CD4-positive, CD25-positive, alpha-beta regulatory T cell (primary cell): ENCODE data around the gene OR56B4. TPM values are rescaled to one million over a fixed set of nuclear protein-coding genes. Genes with fewer than 3 reads are reported as not detected.
"Not testable (repeated sequence)": the region's sequence is repeated elsewhere in the genome, so short reads cannot be mapped to it uniquely, and the experiment has no call there.

Source experiments
- ATAC-seq, 2 donors: fragments of 150-1000 bp; cut with Tn5 transposase; one replicate each; pipeline ENCODE4 v1.10.0; 2021; ENCODE audit warnings: low read depth in 2 of 2, moderate number of reproducible peaks in 2 of 2, moderate library complexity in 1 of 2
- DNase-seq, 3 donors: peaks; one replicate each; pipeline versions ENCODE4 v3.0.0 to v3.0.0-alpha.2; 2012 to 2022; ENCODE audit warnings: mixed read lengths in 1 of 3
- H3K27ac ChIP-seq: one replicate; pipeline ENCODE4 v1.7.0; 2013; ENCODE audit warnings: mild to moderate bottlenecking, low read length; ENCODE audit not compliant: insufficient read depth, poor library complexity, severe bottlenecking
- H3K27me3 ChIP-seq: one replicate; pipeline ENCODE4 v1.7.0; 2013; ENCODE audit warnings: low read length; ENCODE audit not compliant: control insufficient read depth, insufficient read depth
- H3K36me3 ChIP-seq: one replicate; pipeline ENCODE4 v1.7.0; 2013; ENCODE audit warnings: mild to moderate bottlenecking, low read length, moderate library complexity; ENCODE audit not compliant: control insufficient read depth, insufficient read depth
- H3K4me1 ChIP-seq: 2 replicates; pipeline ENCODE4 v1.7.0; 2013; ENCODE audit warnings: mild to moderate bottlenecking, low read length; ENCODE audit not compliant: insufficient read depth, control insufficient read depth, poor library complexity, severe bottlenecking
- H3K4me3 ChIP-seq: one replicate; pipeline ENCODE4 v1.7.0; 2013; ENCODE audit warnings: low read depth, mild to moderate bottlenecking, low read length, moderate library complexity
- H3K9me3 ChIP-seq, 2 experiments: 1 replicate in 1 of 2; 2 replicates in 1 of 2; pipeline ENCODE4 v1.7.0; 2013; ENCODE audit warnings: low read length in 2 of 2, mild to moderate bottlenecking in 1 of 2, moderate library complexity in 1 of 2; ENCODE audit not compliant: control insufficient read depth in 2 of 2
- H3K27ac Mint-ChIP-seq, 3 donors: one replicate each; pipeline ENCODE4 v1.8.0; 2020 to 2022; ENCODE audit warnings: mild to moderate bottlenecking in 3 of 3, mixed read lengths in 3 of 3, moderate library complexity in 2 of 3
- H3K27me3 Mint-ChIP-seq: one replicate; pipeline ENCODE4 v1.8.0; 2022; ENCODE audit warnings: mild to moderate bottlenecking, mixed read lengths
- H3K36me3 Mint-ChIP-seq: one replicate; pipeline ENCODE4 v1.8.0; 2020; ENCODE audit warnings: mixed read lengths
- H3K4me1 Mint-ChIP-seq, 4 donors: one replicate each; pipeline ENCODE4 v1.8.0; 2020 to 2022; ENCODE audit warnings: mixed read lengths in 4 of 4, mild to moderate bottlenecking in 1 of 4
- H3K4me3 Mint-ChIP-seq, 4 donors: one replicate each; pipeline ENCODE4 v1.8.0; 2020 to 2022; ENCODE audit warnings: mild to moderate bottlenecking in 4 of 4, mixed read lengths in 4 of 4, moderate library complexity in 3 of 4
- H3K9me3 Mint-ChIP-seq, 7 donors: one replicate each; pipeline ENCODE4 v1.8.0; 2020 to 2022; ENCODE audit warnings: mixed read lengths in 7 of 7, mild to moderate bottlenecking in 3 of 7, moderate library complexity in 2 of 7
- polyA plus RNA-seq, 4 donors: library from polyadenylated mRNA; unstranded; fragments of 300-500 nt; fragmentation: Illumina TruSeq; gene quantifications; one replicate each; pipeline ENCODE4 v1.2.3, GENCODE V29; 2021
- total RNA-seq: library from RNA; stranded (reverse); gene quantifications from one replicate; pipeline ENCODE4 v1.2.3, GENCODE V29; 2022

The OR56B4 gene
- total and polyA plus RNA-seq, 5 donors from 2014 or later = 0.22 TPM; not detected in 4

- ATAC-seq = no peak
- H3K27ac ChIP-seq = no peak overlapping the region
- no peaks in the 10 kb centered on the region for H3K4me1 ChIP-seq
- H3K9me3 ChIP-seq = no peaks in the 10 kb centered on the region
- no peak overlapping the region for H3K4me3 ChIP-seq
- Mint-ChIP-seq H3K36me3 (no peaks in the 10 kb centered on the region), H3K4me3 (no peak overlapping the region), H3K4me1 (no peaks in the 10 kb centered on the region), H3K27ac (no peak overlapping the region), H3K27me3 (peaks cover 12% of the 10 kb centered on the region), H3K9me3 (peaks cover 0 to 1% (median 0%) of the 10 kb centered on the region in 7 donors)
- no peaks in the 10 kb centered on the region for H3K27me3 ChIP-seq
- DNase-seq = no peak
- H3K36me3 ChIP-seq = no peaks in the 10 kb centered on the region
Observed at GRCh38 chr11:6124245-6124644, 16.8 kb downstream of the OR56B4 start.

DNA sequence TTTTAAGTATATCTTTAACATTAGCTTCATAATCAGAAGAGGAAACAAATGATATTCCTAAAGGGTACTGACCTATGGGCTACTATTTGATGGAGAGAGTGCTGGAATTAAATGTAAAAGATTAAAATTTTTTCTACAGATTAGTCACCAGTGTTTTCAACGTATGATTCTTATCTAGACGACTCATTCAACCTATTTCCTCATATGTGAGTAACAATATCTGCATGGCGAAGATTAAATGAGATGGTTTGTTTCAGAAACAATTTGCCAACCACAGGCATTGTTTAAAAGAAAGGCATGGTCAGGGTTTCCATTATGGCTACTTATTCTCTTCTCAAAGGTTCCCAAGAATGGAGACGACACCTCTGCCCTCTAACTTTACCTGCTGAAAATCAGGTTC is 20.4 kb downstream of the OR56B4 start:
- Histone ChIP-seq H3K4me3 (no peak overlapping the region), H3K36me3 (no peaks in the 10 kb centered on the region), H3K4me1 (no peaks in the 10 kb centered on the region), H3K27me3 (no peaks in the 10 kb centered on the region), H3K27ac (no peak overlapping the region), H3K9me3 (no peaks in the 10 kb centered on the region)
- Mint-ChIP-seq H3K9me3 (peaks cover 0 to 1% (median 0%) of the 10 kb centered on the region in 7 donors), H3K27me3 (peaks cover 15% of the 10 kb centered on the region), H3K4me3 (no peak overlapping the region), H3K36me3 (no peaks in the 10 kb centered on the region), H3K4me1 (no peaks in the 10 kb centered on the region), H3K27ac (no peak overlapping the region)
- DNase-seq = no peak
- ATAC-seq = no peak

GRCh38 chr11:6129011-6129410 is 21.5 kb downstream of the OR56B4 start:
- no peaks in the 10 kb centered on the region for H3K36me3 Mint-ChIP-seq
- H3K27ac Mint-ChIP-seq = no peak overlapping the region
- no peak for ATAC-seq
- peaks cover 11% of the 10 kb centered on the region for H3K27me3 Mint-ChIP-seq
- no peaks in the 10 kb centered on the region for H3K36me3 ChIP-seq
- peaks cover 0 to 1% (median 0%) of the 10 kb centered on the region in 7 donors for H3K9me3 Mint-ChIP-seq
- H3K27me3 ChIP-seq = no peaks in the 10 kb centered on the region
- no peak for DNase-seq
- no peak overlapping the region for H3K4me3 ChIP-seq
- H3K4me1 ChIP-seq = no peaks in the 10 kb centered on the region
- no peaks in the 10 kb centered on the region for H3K4me1 Mint-ChIP-seq
- no peak overlapping the region for H3K4me3 Mint-ChIP-seq
- H3K27ac ChIP-seq = no peak overlapping the region
- no peaks in the 10 kb centered on the region for H3K9me3 ChIP-seq

- no peak overlapping the region for H3K27ac Mint-ChIP-seq
- H3K4me1 ChIP-seq = no peaks in the 10 kb centered on the region
- H3K27me3 Mint-ChIP-seq = peaks cover 12% of the 10 kb centered on the region
- H3K27me3 ChIP-seq = peaks cover 2% of the 10 kb centered on the region
- no peak overlapping the region for H3K27ac ChIP-seq
- H3K9me3 Mint-ChIP-seq = peaks cover 0 to 2% (median 0%) of the 10 kb centered on the region in 7 donors
- DNase-seq (no peak), ATAC-seq (no peak)
- H3K4me3 Mint-ChIP-seq = no peak overlapping the region
- no peak overlapping the region for H3K4me3 ChIP-seq
- H3K4me1 Mint-ChIP-seq = no peaks in the 10 kb centered on the region
- H3K9me3 ChIP-seq = no peaks in the 10 kb centered on the region
- H3K36me3 Mint-ChIP-seq = no peaks in the 10 kb centered on the region
- no peaks in the 10 kb centered on the region for H3K36me3 ChIP-seq
Observed at GRCh38 chr11:6129635-6130034, 22.2 kb downstream of the OR56B4 start.

DNA sequence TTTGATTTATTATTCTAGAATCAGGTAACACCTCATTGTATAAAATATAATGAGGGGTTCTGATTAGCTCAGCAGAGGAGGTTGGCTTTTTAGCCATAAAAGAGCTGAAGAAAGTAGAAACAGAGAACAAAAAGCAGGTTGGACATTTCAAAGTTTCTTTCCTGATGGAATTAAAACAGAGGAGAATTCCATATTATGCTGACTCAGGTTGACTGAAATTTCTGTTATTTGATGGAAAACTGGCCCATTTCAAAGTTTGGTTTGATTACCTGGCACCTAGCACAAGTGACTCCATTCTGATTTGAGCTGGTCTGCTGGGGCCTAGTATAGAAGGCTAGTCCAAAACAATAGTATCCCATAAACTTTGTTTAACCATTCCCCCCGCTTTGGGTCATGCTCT is 24.9 kb downstream of the OR56B4 start:
- Histone ChIP-seq H3K4me1 (no peaks in the 10 kb centered on the region), H3K4me3 (no peak overlapping the region), H3K9me3 (no peaks in the 10 kb centered on the region), H3K27me3 (peaks cover 5% of the 10 kb centered on the region), H3K27ac (no peak overlapping the region), H3K36me3 (no peaks in the 10 kb centered on the region)
- DNase-seq = no peak
- H3K4me1 Mint-ChIP-seq = no peaks in the 10 kb centered on the region
- H3K4me3 Mint-ChIP-seq = no peak overlapping the region
- H3K27me3 Mint-ChIP-seq = peaks cover 15% of the 10 kb centered on the region
- no peak for ATAC-seq
- H3K36me3 Mint-ChIP-seq = no peaks in the 10 kb centered on the region
- H3K27ac Mint-ChIP-seq = no peak overlapping the region
- H3K9me3 Mint-ChIP-seq = peaks cover 0 to 5% (median 0%) of the 10 kb centered on the region in 7 donors

- not testable (repeated sequence) for H3K9me3 Mint-ChIP-seq, H3K4me3 Mint-ChIP-seq, H3K4me1 Mint-ChIP-seq, H3K36me3 Mint-ChIP-seq, DNase-seq, H3K27me3 Mint-ChIP-seq, H3K27me3 ChIP-seq, H3K4me3 ChIP-seq, H3K36me3 ChIP-seq, H3K4me1 ChIP-seq, H3K9me3 ChIP-seq, ATAC-seq, H3K27ac ChIP-seq, H3K27ac Mint-ChIP-seq
Observed at GRCh38 chr11:6135936-6136335, 28.5 kb downstream of the OR56B4 start.

GRCh38 chr11:6142936-6143335 is 35.5 kb downstream of the OR56B4 start:
- no peak overlapping the region for H3K4me3 ChIP-seq
- no peaks in the 10 kb centered on the region for H3K27me3 ChIP-seq
- H3K4me1 ChIP-seq = no peaks in the 10 kb centered on the region
- no peaks in the 10 kb centered on the region for H3K36me3 Mint-ChIP-seq
- H3K27ac ChIP-seq = no peak overlapping the region
- no peak overlapping the region for H3K27ac Mint-ChIP-seq
- no peak overlapping the region for H3K4me3 Mint-ChIP-seq
- DNase-seq (no peak), ATAC-seq (no peak)
- no peaks in the 10 kb centered on the region for H3K36me3 ChIP-seq
- no peaks in the 10 kb centered on the region for H3K4me1 Mint-ChIP-seq
- peaks cover 0 to 2% (median 0%) of the 10 kb centered on the region in 7 donors for H3K9me3 Mint-ChIP-seq
- peaks cover 11% of the 10 kb centered on the region for H3K27me3 Mint-ChIP-seq
- no peaks in the 10 kb centered on the region for H3K9me3 ChIP-seq

DNA sequence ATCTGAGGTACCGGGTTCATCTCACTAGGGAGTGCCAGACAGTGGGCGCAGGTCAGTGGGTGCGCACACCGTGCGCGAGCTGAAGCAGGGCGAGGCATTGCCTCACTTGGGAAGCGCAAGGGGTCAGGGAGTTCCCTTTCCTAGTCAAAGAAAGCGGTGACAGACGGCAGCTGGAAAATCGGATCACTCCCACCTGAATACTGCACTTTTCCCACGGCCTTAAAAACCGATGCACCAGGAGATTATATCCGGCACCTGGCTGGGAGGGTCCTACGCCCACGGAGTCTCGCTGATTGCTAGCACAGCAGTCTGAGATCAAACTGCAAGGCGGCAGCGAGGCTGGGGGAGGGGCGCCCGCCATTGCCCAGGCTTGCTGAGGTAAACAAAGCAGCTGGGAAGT is 36.3 kb downstream of the OR56B4 start:
- not testable (repeated sequence) for ATAC-seq

More for the DNA sequence above, 36.3 kb downstream of the OR56B4 start:
- H3K4me3 Mint-ChIP-seq, H3K36me3 Mint-ChIP-seq, H3K27ac ChIP-seq, H3K27me3 Mint-ChIP-seq, H3K9me3 Mint-ChIP-seq, H3K27me3 ChIP-seq, DNase-seq, H3K4me1 ChIP-seq, H3K27ac Mint-ChIP-seq, H3K4me1 Mint-ChIP-seq, H3K9me3 ChIP-seq, H3K4me3 ChIP-seq, H3K36me3 ChIP-seq: not testable (repeated sequence)
